GM23338 (cell line): ENCODE results near the gene IFT88.

Experiments
- CREB1 ChIP-seq: fragments of 250-450 bp; sonication (Bioruptor Pico); IDR thresholded peaks from 2 replicates; pipeline ENCODE4 v1.5.0; 2020; ENCODE audit warnings: low read depth, mild to moderate bottlenecking, moderate library complexity
- EZH2 ChIP-seq: fragments of 200-600 bp; sonication (generic); IDR thresholded peaks from one replicate; pipeline ENCODE4 v1.8.0; 2017; ENCODE audit warnings: antibody characterized with exemption, mild to moderate bottlenecking, low read depth; ENCODE audit not compliant: unreplicated experiment
- EZH2phosphoT487 ChIP-seq: fragments of 200-600 bp; sonication (generic); IDR thresholded peaks from one replicate; pipeline ENCODE4 v1.8.1; 2018; ENCODE audit warnings: antibody characterized with exemption; ENCODE audit not compliant: unreplicated experiment
- JUNB ChIP-seq: IDR thresholded peaks from one replicate; pipeline ENCODE4 v1.6.1; 2016; ENCODE audit warnings: antibody characterized with exemption; ENCODE audit not compliant: unreplicated experiment
- NANOG ChIP-seq: IDR thresholded peaks from 2 replicates; pipeline ENCODE4 v1.6.1; 2016; ENCODE audit warnings: antibody characterized with exemption, borderline replicate concordance
- POLR2AphosphoS5 ChIP-seq: IDR thresholded peaks from 2 replicates; pipeline ENCODE4 v1.6.1; 2016; ENCODE audit warnings: antibody characterized with exemption, low read depth
- STAT1 ChIP-seq: IDR thresholded peaks from one replicate; pipeline ENCODE4 v1.6.1; 2016; ENCODE audit warnings: antibody characterized with exemption; ENCODE audit not compliant: unreplicated experiment
- ZNF114 ChIP-seq: fragments of 250-450 bp; sonication (Bioruptor Pico); IDR thresholded peaks from 2 replicates; pipeline ENCODE4 v1.5.0; 2020; ENCODE audit warnings: mild to moderate bottlenecking, moderate library complexity
- TF ChIP-seq, protein P1 (sequence below), 2 experiments: fragments of 200-600 bp in 1 of 2; sonication (generic) in 1 of 2; conservative IDR thresholded peaks; 2 replicates each; pipeline versions ENCODE4 v1.5.1 to v1.6.1; 2016 to 2017; ENCODE audit warnings: antibody characterized with exemption in 2 of 2, low read depth in 2 of 2, mild to moderate bottlenecking in 2 of 2, moderate library complexity in 1 of 2
- TF ChIP-seq, protein P2 (sequence below): IDR thresholded peaks from one replicate; pipeline ENCODE4 v1.6.1; 2018; ENCODE audit warnings: antibody characterized with exemption; ENCODE audit not compliant: unreplicated experiment
- TF ChIP-seq, protein P3 (sequence below): fragments of 250-450 bp; sonication (Bioruptor Pico); IDR thresholded peaks from 2 replicates; pipeline ENCODE4 v1.5.0; 2020; ENCODE audit warnings: mild to moderate bottlenecking, moderate library complexity
- TF ChIP-seq, protein P4 (sequence below): IDR thresholded peaks from 2 replicates; pipeline ENCODE4 v1.6.1; 2016; ENCODE audit warnings: antibody characterized with exemption

GRCh38 chr13:20686167-20686566, 119.2 kb downstream of the IFT88 start:
- TF ChIP-seq, protein P1, sequence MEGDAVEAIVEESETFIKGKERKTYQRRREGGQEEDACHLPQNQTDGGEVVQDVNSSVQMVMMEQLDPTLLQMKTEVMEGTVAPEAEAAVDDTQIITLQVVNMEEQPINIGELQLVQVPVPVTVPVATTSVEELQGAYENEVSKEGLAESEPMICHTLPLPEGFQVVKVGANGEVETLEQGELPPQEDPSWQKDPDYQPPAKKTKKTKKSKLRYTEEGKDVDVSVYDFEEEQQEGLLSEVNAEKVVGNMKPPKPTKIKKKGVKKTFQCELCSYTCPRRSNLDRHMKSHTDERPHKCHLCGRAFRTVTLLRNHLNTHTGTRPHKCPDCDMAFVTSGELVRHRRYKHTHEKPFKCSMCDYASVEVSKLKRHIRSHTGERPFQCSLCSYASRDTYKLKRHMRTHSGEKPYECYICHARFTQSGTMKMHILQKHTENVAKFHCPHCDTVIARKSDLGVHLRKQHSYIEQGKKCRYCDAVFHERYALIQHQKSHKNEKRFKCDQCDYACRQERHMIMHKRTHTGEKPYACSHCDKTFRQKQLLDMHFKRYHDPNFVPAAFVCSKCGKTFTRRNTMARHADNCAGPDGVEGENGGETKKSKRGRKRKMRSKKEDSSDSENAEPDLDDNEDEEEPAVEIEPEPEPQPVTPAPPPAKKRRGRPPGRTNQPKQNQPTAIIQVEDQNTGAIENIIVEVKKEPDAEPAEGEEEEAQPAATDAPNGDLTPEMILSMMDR (conservative IDR thresholded peaks at IDR 0.05; ENCODE audit: low read depth in 2 of 2) = no peak
- no peak for TF ChIP-seq POLR2AphosphoS5
- no peak for TF ChIP-seq EZH2
- no peak for TF ChIP-seq ZNF114
- TF ChIP-seq EZH2phosphoT487 = no peak
- no peak for TF ChIP-seq CREB1 (CRISPR knock-in tag)
- TF ChIP-seq, protein P2, sequence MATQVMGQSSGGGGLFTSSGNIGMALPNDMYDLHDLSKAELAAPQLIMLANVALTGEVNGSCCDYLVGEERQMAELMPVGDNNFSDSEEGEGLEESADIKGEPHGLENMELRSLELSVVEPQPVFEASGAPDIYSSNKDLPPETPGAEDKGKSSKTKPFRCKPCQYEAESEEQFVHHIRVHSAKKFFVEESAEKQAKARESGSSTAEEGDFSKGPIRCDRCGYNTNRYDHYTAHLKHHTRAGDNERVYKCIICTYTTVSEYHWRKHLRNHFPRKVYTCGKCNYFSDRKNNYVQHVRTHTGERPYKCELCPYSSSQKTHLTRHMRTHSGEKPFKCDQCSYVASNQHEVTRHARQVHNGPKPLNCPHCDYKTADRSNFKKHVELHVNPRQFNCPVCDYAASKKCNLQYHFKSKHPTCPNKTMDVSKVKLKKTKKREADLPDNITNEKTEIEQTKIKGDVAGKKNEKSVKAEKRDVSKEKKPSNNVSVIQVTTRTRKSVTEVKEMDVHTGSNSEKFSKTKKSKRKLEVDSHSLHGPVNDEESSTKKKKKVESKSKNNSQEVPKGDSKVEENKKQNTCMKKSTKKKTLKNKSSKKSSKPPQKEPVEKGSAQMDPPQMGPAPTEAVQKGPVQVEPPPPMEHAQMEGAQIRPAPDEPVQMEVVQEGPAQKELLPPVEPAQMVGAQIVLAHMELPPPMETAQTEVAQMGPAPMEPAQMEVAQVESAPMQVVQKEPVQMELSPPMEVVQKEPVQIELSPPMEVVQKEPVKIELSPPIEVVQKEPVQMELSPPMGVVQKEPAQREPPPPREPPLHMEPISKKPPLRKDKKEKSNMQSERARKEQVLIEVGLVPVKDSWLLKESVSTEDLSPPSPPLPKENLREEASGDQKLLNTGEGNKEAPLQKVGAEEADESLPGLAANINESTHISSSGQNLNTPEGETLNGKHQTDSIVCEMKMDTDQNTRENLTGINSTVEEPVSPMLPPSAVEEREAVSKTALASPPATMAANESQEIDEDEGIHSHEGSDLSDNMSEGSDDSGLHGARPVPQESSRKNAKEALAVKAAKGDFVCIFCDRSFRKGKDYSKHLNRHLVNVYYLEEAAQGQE = no peak
- no peak for TF ChIP-seq STAT1
- no peak for TF ChIP-seq NANOG
- TF ChIP-seq, protein P3, sequence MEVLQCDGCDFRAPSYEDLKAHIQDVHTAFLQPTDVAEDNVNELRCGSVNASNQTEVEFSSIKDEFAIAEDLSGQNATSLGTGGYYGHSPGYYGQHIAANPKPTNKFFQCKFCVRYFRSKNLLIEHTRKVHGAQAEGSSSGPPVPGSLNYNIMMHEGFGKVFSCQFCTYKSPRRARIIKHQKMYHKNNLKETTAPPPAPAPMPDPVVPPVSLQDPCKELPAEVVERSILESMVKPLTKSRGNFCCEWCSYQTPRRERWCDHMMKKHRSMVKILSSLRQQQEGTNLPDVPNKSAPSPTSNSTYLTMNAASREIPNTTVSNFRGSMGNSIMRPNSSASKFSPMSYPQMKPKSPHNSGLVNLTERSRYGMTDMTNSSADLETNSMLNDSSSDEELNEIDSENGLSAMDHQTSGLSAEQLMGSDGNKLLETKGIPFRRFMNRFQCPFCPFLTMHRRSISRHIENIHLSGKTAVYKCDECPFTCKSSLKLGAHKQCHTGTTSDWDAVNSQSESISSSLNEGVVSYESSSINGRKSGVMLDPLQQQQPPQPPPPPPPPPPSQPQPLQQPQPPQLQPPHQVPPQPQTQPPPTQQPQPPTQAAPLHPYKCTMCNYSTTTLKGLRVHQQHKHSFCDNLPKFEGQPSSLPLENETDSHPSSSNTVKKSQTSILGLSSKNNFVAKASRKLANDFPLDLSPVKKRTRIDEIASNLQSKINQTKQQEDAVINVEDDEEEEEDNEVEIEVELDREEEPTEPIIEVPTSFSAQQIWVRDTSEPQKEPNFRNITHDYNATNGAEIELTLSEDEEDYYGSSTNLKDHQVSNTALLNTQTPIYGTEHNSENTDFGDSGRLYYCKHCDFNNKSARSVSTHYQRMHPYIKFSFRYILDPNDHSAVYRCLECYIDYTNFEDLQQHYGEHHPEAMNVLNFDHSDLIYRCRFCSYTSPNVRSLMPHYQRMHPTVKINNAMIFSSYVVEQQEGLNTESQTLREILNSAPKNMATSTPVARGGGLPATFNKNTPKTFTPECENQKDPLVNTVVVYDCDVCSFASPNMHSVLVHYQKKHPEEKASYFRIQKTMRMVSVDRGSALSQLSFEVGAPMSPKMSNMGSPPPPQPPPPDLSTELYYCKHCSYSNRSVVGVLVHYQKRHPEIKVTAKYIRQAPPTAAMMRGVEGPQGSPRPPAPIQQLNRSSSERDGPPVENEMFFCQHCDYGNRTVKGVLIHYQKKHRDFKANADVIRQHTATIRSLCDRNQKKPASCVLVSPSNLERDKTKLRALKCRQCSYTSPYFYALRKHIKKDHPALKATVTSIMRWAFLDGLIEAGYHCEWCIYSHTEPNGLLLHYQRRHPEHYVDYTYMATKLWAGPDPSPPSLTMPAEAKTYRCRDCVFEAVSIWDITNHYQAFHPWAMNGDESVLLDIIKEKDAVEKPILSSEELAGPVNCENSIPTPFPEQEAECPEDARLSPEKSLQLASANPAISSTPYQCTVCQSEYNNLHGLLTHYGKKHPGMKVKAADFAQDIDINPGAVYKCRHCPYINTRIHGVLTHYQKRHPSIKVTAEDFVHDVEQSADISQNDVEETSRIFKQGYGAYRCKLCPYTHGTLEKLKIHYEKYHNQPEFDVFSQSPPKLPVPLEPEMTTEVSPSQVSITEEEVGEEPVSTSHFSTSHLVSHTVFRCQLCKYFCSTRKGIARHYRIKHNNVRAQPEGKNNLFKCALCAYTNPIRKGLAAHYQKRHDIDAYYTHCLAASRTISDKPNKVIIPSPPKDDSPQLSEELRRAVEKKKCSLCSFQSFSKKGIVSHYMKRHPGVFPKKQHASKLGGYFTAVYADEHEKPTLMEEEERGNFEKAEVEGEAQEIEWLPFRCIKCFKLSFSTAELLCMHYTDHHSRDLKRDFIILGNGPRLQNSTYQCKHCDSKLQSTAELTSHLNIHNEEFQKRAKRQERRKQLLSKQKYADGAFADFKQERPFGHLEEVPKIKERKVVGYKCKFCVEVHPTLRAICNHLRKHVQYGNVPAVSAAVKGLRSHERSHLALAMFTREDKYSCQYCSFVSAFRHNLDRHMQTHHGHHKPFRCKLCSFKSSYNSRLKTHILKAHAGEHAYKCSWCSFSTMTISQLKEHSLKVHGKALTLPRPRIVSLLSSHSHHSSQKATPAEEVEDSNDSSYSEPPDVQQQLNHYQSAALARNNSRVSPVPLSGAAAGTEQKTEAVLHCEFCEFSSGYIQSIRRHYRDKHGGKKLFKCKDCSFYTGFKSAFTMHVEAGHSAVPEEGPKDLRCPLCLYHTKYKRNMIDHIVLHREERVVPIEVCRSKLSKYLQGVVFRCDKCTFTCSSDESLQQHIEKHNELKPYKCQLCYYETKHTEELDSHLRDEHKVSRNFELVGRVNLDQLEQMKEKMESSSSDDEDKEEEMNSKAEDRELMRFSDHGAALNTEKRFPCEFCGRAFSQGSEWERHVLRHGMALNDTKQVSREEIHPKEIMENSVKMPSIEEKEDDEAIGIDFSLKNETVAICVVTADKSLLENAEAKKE = no peak
- no peak for TF ChIP-seq JUNB
- TF ChIP-seq, protein P4, sequence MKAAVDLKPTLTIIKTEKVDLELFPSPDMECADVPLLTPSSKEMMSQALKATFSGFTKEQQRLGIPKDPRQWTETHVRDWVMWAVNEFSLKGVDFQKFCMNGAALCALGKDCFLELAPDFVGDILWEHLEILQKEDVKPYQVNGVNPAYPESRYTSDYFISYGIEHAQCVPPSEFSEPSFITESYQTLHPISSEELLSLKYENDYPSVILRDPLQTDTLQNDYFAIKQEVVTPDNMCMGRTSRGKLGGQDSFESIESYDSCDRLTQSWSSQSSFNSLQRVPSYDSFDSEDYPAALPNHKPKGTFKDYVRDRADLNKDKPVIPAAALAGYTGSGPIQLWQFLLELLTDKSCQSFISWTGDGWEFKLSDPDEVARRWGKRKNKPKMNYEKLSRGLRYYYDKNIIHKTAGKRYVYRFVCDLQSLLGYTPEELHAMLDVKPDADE = no peak
